Panc1 (cell line): Measurements from ENCODE around the gene LHX1. TPM values are rescaled to one million over a fixed set of nuclear protein-coding genes. Genes with fewer than 3 reads are reported as not detected.
A peak's percentile ranks its signal among the peaks of the same experiment; 100 is the strongest.

ENCODE experiments used
- ATAC-seq: fragments of 200-7000 bp; cut with Tn5 transposase; 2 replicates; pipeline ENCODE4 v1.9.1; 2020; ENCODE audit warnings: mild to moderate bottlenecking, moderate library complexity
- Bru-seq: library from RNA; stranded (reverse); fragments of 400-500 nt; gene quantifications from one replicate; lab custom pipeline; 2021; lab: Mats Ljungman, UMichigan
- BruChase-seq, 2 experiments: library from RNA; stranded (reverse); fragments of 400-500 nt; gene quantifications; one replicate each; lab custom pipeline; 2021; lab: Mats Ljungman, UMichigan
- BruUV-seq: library from RNA; stranded (reverse); fragments of 400-500 nt; replicated peaks from 2 replicates; lab custom pipeline; 2021; lab: Mats Ljungman, UMichigan
- CTCF ChIA-PET: fragments of 300-600 bp; sonication (Branson Sonifier 250); formaldehyde crosslinking; loops from one replicate; lab custom pipeline; 2022; ENCODE audit warnings: antibody characterized with exemption; lab: Charles Lee
- POLR2A ChIA-PET: fragments of 300-600 bp; sonication (Branson Sonifier 250); formaldehyde crosslinking; loops from one replicate; lab custom pipeline; 2022; ENCODE audit warnings: antibody characterized with exemption; lab: Charles Lee
- DNase-seq: peaks from one replicate; pipeline ENCODE4 v3.0.0-alpha.2; 2010; ENCODE audit warnings: low read depth, low spot score
- H3K27ac ChIP-seq: 2 replicates; pipeline ENCODE4 v1.5.1; 2011; ENCODE audit warnings: mild to moderate bottlenecking, low read length, inconsistent platforms
- H3K27me3 ChIP-seq: fragments of 200-500 bp; sonication (Bioruptor generic); 2 replicates; pipeline ENCODE4 v1.6.0; 2014; ENCODE audit warnings: low read length, inconsistent platforms; ENCODE audit not compliant: control insufficient read depth, insufficient read depth
- H3K36me3 ChIP-seq: fragments of 200-500 bp; sonication (Bioruptor generic); 2 replicates; pipeline ENCODE4 v1.5.1; 2014; ENCODE audit warnings: inconsistent platforms, mild to moderate bottlenecking, low read length, moderate library complexity; ENCODE audit not compliant: control insufficient read depth, insufficient read depth
- H3K4me1 ChIP-seq: 2 replicates; pipeline ENCODE4 v1.5.1; 2011; ENCODE audit warnings: inconsistent platforms, mild to moderate bottlenecking, low read length, moderate library complexity; ENCODE audit not compliant: control insufficient read depth, insufficient read depth
- H3K4me3 ChIP-seq, 2 experiments: 2 replicates each; pipeline ENCODE4 v1.5.1; 2011 to 2012; ENCODE audit warnings: low read depth in 2 of 2, low read length in 2 of 2, mild to moderate bottlenecking in 2 of 2, inconsistent platforms in 1 of 2, moderate library complexity in 1 of 2
- H3K9me3 ChIP-seq: fragments of 200-500 bp; sonication (Bioruptor generic); 2 replicates; pipeline ENCODE4 v1.5.1; 2014; ENCODE audit warnings: low read depth, mild to moderate bottlenecking, inconsistent platforms, low read length, moderate library complexity; ENCODE audit not compliant: control insufficient read depth, insufficient read depth
- POLR2AphosphoS5 ChIP-seq: IDR thresholded peaks from 2 replicates; pipeline ENCODE4 v1.6.1; 2012; ENCODE audit warnings: mild to moderate bottlenecking, low read depth, low read length, moderate library complexity
- SIN3A ChIP-seq: IDR thresholded peaks from 2 replicates; pipeline ENCODE4 v1.6.1; 2012; ENCODE audit warnings: low read depth, mild to moderate bottlenecking, low read length, moderate library complexity, borderline replicate concordance; ENCODE audit not compliant: insufficient read depth
- TCF7L2 ChIP-seq: IDR thresholded peaks from 2 replicates; pipeline ENCODE4 v1.6.1; 2011; ENCODE audit warnings: mild to moderate bottlenecking, low read depth, low read length, inconsistent platforms
- in situ Hi-C: cut with HindIII; loops from 2 replicates; pipeline ENCODE4 v1.10.0; 2016; ENCODE audit warnings: low sequenced_read_pairs, low pct_unique_long_range_greater_than_20kb
- intact Hi-C: fragments of 100-400 bp; cut with micrococcal nuclease; formaldehyde crosslinking; loops from one replicate; pipeline ENCODE4 v1.10.0; 2022; ENCODE audit not compliant: unreplicated experiment
- long read RNA-seq: library from polyadenylated mRNA; unstranded; transcript quantifications from one replicate; pipeline ENCODE4 v2.0.0, GENCODE V29; 2021; ENCODE audit not compliant: unreplicated experiment
- polyA plus RNA-seq: library from polyadenylated mRNA; unstranded; fragments of >200 nt; gene quantifications from one replicate; pipeline ENCODE4 v1.2.1, GENCODE V29; 2012; ENCODE audit warnings: missing spikeins; ENCODE audit not compliant: insufficient read length
- total RNA-seq: library from RNA; stranded (reverse); gene quantifications from one replicate; pipeline ENCODE4 v1.2.1, GENCODE V29; 2021; ENCODE audit not compliant: unreplicated experiment
- TF ChIP-seq, protein P1 (sequence below), 2 experiments: IDR thresholded peaks; 2 replicates each; pipeline ENCODE4 v1.6.1; 2011 to 2012; ENCODE audit warnings: low read depth in 2 of 2, control low read depth in 1 of 2, low read length in 1 of 2, mild to moderate bottlenecking in 1 of 2, moderate library complexity in 1 of 2; ENCODE audit not compliant: insufficient read depth in 1 of 2
- TF ChIP-seq, protein P2 (sequence below): fragments of 450-650 bp; IDR thresholded peaks from 2 replicates; pipeline ENCODE4 v1.5.1; 2017; ENCODE audit warnings: mild to moderate bottlenecking

LHX1 gene
- total RNA-seq (8.6 TPM), Bru-seq, nascent RNA (percentile 41 among the genes with signal in this experiment), BruChase-seq, experiment 1, labeled RNA remaining after a 2-hour chase (percentile 71 among the genes with signal in this experiment), BruChase-seq, experiment 2, labeled RNA remaining after a 6-hour chase (percentile 54 among the genes with signal in this experiment)
- 4.4 TPM for polyA plus RNA-seq
- long read RNA-seq, transcript LHX1-201 (5 exons, 3,425 nt) = major isoform, 5 of 16 reads
- long read RNA-seq, partial matches to known transcripts = 6 of 16 reads
- long read RNA-seq, other reads (novel, unspliced or antisense) = 5 of 16 reads

DNA sequence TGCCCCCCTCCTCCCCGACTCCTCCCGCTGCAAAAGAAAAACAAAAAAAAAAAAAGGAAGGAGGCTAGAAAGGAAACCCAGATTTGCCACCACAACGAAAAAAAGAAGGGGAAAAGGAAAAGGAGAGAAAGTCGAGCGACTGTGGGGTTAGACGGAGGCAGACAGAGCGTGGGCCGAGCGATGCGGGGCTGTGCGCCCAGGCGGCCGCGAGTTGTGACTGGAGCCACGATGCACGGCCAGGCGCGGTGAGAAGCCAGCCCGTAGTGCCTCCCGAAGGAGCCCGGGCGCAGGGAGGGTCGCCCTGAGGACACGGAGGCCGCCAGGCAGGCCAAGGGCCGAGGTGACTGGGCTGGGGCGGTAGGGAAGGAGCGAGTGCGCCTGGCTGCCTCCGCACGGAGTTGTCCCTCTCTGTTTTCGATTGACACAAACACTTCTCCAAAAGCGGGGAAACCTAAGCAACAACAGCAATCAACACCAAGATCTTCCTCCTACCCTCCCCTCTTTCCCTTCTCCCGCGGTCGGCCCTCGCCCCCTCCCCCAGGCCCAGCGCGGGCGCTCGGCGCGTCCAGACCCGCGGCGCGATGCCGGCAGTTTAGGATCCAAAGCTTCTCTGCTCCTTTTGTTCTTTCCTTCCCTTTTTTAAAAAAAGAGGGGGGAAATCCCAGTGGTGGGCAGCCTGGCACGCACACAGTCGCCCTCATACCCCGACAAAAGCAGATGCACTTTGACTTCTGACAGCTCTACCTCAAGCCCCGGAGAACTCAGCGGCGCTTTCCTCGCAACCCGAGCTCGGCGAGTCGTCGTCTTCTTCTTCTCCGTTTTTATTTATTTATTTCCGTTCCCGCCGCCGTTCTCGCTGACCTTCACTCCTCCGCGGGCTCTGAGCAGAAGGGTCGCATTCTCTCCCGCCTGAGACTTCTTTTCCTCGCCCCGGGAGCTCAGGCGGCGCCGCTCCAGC, at the start of gene LHX1:
LHX1 (plus strand) TSS at position 475 of the 958 bp plus-strand sequence. CDS start 723 bp downstream, outside the sequence.
- intact Hi-C loops (no loop called here), in situ Hi-C loops (no loop called here)
- BruUV-seq = TSS peak; percentile 95
- Histone ChIP-seq H3K27me3 (no peaks in the 10 kb centered on the region), H3K36me3 (no peaks in the 10 kb centered on the region), H3K4me1 (peaks cover 3% of the 10 kb centered on the region; the same call in 1 of the 2 replicates), H3K9me3 (no peaks in the 10 kb centered on the region), H3K27ac (peak within 1 kb of the TSS; percentile 84), H3K4me3 (peak within 1 kb of the TSS; percentile 64 to 84)
- ChIA-PET POLR2A (no interaction called here), CTCF (no interaction called here)
- TF ChIP-seq, protein P1, sequence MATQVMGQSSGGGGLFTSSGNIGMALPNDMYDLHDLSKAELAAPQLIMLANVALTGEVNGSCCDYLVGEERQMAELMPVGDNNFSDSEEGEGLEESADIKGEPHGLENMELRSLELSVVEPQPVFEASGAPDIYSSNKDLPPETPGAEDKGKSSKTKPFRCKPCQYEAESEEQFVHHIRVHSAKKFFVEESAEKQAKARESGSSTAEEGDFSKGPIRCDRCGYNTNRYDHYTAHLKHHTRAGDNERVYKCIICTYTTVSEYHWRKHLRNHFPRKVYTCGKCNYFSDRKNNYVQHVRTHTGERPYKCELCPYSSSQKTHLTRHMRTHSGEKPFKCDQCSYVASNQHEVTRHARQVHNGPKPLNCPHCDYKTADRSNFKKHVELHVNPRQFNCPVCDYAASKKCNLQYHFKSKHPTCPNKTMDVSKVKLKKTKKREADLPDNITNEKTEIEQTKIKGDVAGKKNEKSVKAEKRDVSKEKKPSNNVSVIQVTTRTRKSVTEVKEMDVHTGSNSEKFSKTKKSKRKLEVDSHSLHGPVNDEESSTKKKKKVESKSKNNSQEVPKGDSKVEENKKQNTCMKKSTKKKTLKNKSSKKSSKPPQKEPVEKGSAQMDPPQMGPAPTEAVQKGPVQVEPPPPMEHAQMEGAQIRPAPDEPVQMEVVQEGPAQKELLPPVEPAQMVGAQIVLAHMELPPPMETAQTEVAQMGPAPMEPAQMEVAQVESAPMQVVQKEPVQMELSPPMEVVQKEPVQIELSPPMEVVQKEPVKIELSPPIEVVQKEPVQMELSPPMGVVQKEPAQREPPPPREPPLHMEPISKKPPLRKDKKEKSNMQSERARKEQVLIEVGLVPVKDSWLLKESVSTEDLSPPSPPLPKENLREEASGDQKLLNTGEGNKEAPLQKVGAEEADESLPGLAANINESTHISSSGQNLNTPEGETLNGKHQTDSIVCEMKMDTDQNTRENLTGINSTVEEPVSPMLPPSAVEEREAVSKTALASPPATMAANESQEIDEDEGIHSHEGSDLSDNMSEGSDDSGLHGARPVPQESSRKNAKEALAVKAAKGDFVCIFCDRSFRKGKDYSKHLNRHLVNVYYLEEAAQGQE (IDR thresholded peaks at IDR 0.05; ENCODE audit: insufficient read depth in 1 of 2, low read depth in 2 of 2, low read length in 1 of 2) = no peak
- TF ChIP-seq POLR2AphosphoS5 = no peak
- TF ChIP-seq TCF7L2 = no peak
- TF ChIP-seq SIN3A = no peak
- TF ChIP-seq, protein P2, sequence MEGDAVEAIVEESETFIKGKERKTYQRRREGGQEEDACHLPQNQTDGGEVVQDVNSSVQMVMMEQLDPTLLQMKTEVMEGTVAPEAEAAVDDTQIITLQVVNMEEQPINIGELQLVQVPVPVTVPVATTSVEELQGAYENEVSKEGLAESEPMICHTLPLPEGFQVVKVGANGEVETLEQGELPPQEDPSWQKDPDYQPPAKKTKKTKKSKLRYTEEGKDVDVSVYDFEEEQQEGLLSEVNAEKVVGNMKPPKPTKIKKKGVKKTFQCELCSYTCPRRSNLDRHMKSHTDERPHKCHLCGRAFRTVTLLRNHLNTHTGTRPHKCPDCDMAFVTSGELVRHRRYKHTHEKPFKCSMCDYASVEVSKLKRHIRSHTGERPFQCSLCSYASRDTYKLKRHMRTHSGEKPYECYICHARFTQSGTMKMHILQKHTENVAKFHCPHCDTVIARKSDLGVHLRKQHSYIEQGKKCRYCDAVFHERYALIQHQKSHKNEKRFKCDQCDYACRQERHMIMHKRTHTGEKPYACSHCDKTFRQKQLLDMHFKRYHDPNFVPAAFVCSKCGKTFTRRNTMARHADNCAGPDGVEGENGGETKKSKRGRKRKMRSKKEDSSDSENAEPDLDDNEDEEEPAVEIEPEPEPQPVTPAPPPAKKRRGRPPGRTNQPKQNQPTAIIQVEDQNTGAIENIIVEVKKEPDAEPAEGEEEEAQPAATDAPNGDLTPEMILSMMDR = no peak
- ATAC-seq (no peak), DNase-seq (no peak)

DNA sequence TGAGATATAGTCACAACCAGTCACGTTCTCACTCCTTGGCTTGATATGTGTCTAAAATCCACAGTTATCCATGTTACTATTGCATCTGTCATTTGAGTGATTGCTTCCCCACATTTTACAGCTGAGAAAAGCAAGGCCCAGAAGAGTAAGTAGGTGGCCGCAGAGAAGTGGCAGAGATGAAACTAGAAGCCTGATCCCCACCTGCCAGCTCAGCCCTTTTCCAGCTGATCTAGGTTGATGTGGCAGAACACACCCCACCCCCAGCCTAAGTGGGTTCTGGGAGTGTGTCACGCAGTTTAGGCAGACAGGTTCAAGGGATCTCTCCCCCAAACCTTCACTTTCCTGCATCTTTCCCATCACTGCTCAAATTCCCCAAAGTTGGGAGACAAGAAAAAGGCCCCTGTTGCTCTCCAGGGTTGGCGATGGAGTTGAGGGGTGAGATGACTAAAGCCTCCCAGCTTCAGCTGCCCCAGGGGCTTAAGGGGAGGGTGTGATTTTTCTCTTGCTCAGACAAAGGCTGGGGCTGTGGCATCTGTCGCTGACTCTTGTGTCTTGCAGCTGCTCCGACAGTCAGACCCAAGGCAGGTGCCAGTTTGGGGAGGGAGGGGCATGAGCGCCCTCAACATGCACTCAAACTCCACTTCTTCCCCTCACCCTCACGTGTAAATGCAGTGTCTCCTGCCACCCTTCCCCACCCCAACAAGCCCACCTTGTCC, 48.9 kb upstream of the LHX1 start:
- H3K9me3 ChIP-seq = no peaks in the 10 kb centered on the region
- no peak for DNase-seq
- POLR2A ChIA-PET = no interaction called here
- H3K36me3 ChIP-seq = no peaks in the 10 kb centered on the region
- H3K27me3 ChIP-seq = no peaks in the 10 kb centered on the region
- no peak for ATAC-seq
- in situ Hi-C loops = no loop called here
- intact Hi-C loops = no loop called here
- CTCF ChIA-PET = no interaction called here
- H3K4me1 ChIP-seq = no peaks in the 10 kb centered on the region
- H3K27ac ChIP-seq = no peak overlapping the region
- BruUV-seq = no TSS peak
- no peak overlapping the region for H3K4me3 ChIP-seq
- TF ChIP-seq, protein P1 (IDR thresholded peaks at IDR 0.05; ENCODE audit: insufficient read depth in 1 of 2, low read depth in 2 of 2, low read length in 1 of 2) = no peak
- no peak for TF ChIP-seq TCF7L2
- TF ChIP-seq, protein P2 = no peak
